HL-60 (cell line): Measurements from ENCODE around the gene HSCB.

ENCODE experiments used
- GABPA ChIP-seq: IDR thresholded peaks from 2 replicates; pipeline ENCODE4 v1.6.1; 2012; ENCODE audit warnings: low read depth
- POLR2AphosphoS5 ChIP-seq: IDR thresholded peaks from 2 replicates; pipeline ENCODE4 v1.6.1; 2012; ENCODE audit warnings: low read depth
- TF ChIP-seq, protein P1 (sequence below): IDR thresholded peaks from one replicate; pipeline ENCODE4 v1.5.1; 2011; ENCODE audit warnings: low read length, control low read depth, inconsistent platforms; ENCODE audit not compliant: insufficient read depth

DNA sequence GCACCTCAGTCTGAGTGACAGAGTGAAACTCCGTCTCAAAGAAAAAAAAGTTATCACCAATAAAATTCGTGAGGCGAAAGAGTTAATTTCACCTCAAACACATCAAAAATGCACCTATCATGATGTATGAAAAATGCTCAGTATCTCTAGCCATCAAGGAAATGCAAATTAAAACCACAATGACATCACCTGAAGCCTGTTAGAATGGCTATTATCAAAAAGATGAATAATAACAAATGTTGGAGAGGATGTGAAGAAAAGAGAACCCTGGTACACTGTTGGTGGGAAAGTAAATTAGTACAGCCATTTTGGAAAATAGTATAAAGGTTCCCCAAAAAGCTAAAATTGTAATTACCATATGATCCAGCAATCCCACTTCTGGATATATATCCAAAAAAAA, 23.8 kb upstream of the HSCB start:
- TF ChIP-seq, protein P1, sequence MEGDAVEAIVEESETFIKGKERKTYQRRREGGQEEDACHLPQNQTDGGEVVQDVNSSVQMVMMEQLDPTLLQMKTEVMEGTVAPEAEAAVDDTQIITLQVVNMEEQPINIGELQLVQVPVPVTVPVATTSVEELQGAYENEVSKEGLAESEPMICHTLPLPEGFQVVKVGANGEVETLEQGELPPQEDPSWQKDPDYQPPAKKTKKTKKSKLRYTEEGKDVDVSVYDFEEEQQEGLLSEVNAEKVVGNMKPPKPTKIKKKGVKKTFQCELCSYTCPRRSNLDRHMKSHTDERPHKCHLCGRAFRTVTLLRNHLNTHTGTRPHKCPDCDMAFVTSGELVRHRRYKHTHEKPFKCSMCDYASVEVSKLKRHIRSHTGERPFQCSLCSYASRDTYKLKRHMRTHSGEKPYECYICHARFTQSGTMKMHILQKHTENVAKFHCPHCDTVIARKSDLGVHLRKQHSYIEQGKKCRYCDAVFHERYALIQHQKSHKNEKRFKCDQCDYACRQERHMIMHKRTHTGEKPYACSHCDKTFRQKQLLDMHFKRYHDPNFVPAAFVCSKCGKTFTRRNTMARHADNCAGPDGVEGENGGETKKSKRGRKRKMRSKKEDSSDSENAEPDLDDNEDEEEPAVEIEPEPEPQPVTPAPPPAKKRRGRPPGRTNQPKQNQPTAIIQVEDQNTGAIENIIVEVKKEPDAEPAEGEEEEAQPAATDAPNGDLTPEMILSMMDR, result no peak
- TF ChIP-seq GABPA (no peak), POLR2AphosphoS5 (no peak)
